ENCODE results near the gene OLR1.
"Not testable (repeated sequence)": the region's sequence is repeated elsewhere in the genome, so short reads cannot be mapped to it uniquely, and the experiment has no call there.

DNA sequence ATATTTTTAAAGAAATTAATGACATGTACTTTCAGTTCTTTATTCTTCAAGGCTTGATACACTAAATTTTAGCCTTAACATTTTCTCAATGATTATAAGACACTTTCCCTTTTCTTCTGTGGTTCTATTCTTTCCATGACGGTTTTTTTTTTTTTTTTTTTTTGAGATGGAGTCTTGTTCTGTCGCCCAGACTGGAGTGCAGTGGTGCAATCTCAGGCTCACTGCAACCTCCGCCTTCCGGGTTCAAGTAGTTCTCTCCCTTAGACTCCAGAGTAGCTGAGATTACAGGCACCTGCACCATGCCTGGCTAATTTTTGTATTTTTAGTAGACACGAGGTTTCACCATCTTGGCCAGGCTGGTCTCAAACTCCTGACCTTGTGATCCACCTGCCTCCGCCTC lies 15.0 kb upstream of the OLR1 start:
- TF ChIP-seq, protein P1, sequence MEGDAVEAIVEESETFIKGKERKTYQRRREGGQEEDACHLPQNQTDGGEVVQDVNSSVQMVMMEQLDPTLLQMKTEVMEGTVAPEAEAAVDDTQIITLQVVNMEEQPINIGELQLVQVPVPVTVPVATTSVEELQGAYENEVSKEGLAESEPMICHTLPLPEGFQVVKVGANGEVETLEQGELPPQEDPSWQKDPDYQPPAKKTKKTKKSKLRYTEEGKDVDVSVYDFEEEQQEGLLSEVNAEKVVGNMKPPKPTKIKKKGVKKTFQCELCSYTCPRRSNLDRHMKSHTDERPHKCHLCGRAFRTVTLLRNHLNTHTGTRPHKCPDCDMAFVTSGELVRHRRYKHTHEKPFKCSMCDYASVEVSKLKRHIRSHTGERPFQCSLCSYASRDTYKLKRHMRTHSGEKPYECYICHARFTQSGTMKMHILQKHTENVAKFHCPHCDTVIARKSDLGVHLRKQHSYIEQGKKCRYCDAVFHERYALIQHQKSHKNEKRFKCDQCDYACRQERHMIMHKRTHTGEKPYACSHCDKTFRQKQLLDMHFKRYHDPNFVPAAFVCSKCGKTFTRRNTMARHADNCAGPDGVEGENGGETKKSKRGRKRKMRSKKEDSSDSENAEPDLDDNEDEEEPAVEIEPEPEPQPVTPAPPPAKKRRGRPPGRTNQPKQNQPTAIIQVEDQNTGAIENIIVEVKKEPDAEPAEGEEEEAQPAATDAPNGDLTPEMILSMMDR (conservative IDR thresholded peaks at IDR 0.05), result not testable (repeated sequence)
- TF ChIP-seq ZFX (IDR thresholded peaks at IDR 0.05), result not testable (repeated sequence)
